ENCODE measurements around the gene LDLRAD4.

LDLRAD4 gene

GRCh38 chr18:13401826-13402225 is 183.3 kb downstream of the LDLRAD4 start:
- Histone ChIP-seq H3K4me3 (replicated peaks; ENCODE audit: insufficient read depth, low read length) (no peak overlapping the region), H3K27ac (replicated peaks) (no peak overlapping the region), H3K27me3 (ENCODE audit: insufficient read depth, poor library complexity, severe bottlenecking) (no peaks in the 10 kb centered on the region)
- no peak for TF ChIP-seq REST (IDR thresholded peaks at IDR 0.05; ENCODE audit: insufficient replicate concordance, low read depth)
- no peak for TF ChIP-seq POLR2AphosphoS5 (IDR thresholded peaks at IDR 0.05; ENCODE audit: low read depth)
- TF ChIP-seq GABPA (IDR thresholded peaks at IDR 0.05; ENCODE audit: low read depth) = no peak
- TF ChIP-seq CTCF (IDR thresholded peaks at IDR 0.05; ENCODE audit: insufficient read depth, low read length) = no peak
- no peak for TF ChIP-seq SPI1 (IDR thresholded peaks at IDR 0.05; ENCODE audit: borderline replicate concordance, low read depth)
- no peak for DNase-seq (ENCODE audit: low read depth in 1 of 2, low spot score in 1 of 2)

- TF ChIP-seq GABPA (IDR thresholded peaks at IDR 0.05; ENCODE audit: low read depth) = no peak
- TF ChIP-seq REST (IDR thresholded peaks at IDR 0.05; ENCODE audit: insufficient replicate concordance, low read depth) = no peak
- TF ChIP-seq POLR2AphosphoS5 (IDR thresholded peaks at IDR 0.05; ENCODE audit: low read depth) = no peak
- TF ChIP-seq SPI1 (IDR thresholded peaks at IDR 0.05; ENCODE audit: borderline replicate concordance, low read depth) = no peak
- no peak for DNase-seq (ENCODE audit: low read depth in 1 of 2, low spot score in 1 of 2)
- H3K27ac ChIP-seq (replicated peaks) = no peak overlapping the region
- H3K4me3 ChIP-seq (replicated peaks; ENCODE audit: insufficient read depth, low read length) = no peak overlapping the region
- no peaks in the 10 kb centered on the region for H3K27me3 ChIP-seq (ENCODE audit: insufficient read depth, poor library complexity, severe bottlenecking)
Measured at GRCh38 chr18:13403786-13404549, 185.4 kb downstream of the LDLRAD4 start.

- DNase-seq (ENCODE audit: low read depth in 1 of 2, low spot score in 1 of 2) = no peak
- Histone ChIP-seq H3K27me3 (ENCODE audit: insufficient read depth, poor library complexity, severe bottlenecking) (no peaks in the 10 kb centered on the region), H3K27ac (replicated peaks) (no peak overlapping the region), H3K4me3 (replicated peaks; ENCODE audit: insufficient read depth, low read length) (no peak overlapping the region)
- TF ChIP-seq CTCF (IDR thresholded peaks at IDR 0.05; ENCODE audit: insufficient read depth, low read length) = no peak
- TF ChIP-seq SPI1 (IDR thresholded peaks at IDR 0.05; ENCODE audit: borderline replicate concordance, low read depth) = no peak
- TF ChIP-seq GABPA (IDR thresholded peaks at IDR 0.05; ENCODE audit: low read depth) = no peak
- TF ChIP-seq REST (IDR thresholded peaks at IDR 0.05; ENCODE audit: insufficient replicate concordance, low read depth) = no peak
- no peak for TF ChIP-seq POLR2AphosphoS5 (IDR thresholded peaks at IDR 0.05; ENCODE audit: low read depth)
Measured at GRCh38 chr18:13405305-13406038, 186.9 kb downstream of the LDLRAD4 start.

Measured in HL-60 (cell line).